GM12891 (cell line): Measurements from ENCODE around the gene TAF5L.
A peak's percentile ranks its signal among the peaks of the same experiment; 100 is the strongest.

ENCODE experiments used
- DNase-seq: peaks from one replicate; pipeline ENCODE4 v3.0.0; 2011; ENCODE audit warnings: low spot score; ENCODE audit not compliant: insufficient read length
- FAIRE-seq: peaks from 2 replicates; lab custom pipeline; 2011; peaks lifted over from hg19 to GRCh38; lab: Jason Lieb, UNC
- PAX5 ChIP-seq: IDR thresholded peaks from 2 replicates; pipeline ENCODE4 v1.6.1; 2011; ENCODE audit warnings: low read length, moderate library complexity, mild to moderate bottlenecking; ENCODE audit not compliant: insufficient read depth, severe bottlenecking
- POLR2A ChIP-seq: IDR thresholded peaks from 2 replicates; pipeline ENCODE4 v1.6.1; 2011; ENCODE audit warnings: low read depth, low read length, control low read depth
- POLR2AphosphoS5 ChIP-seq: IDR thresholded peaks from 2 replicates; pipeline ENCODE4 v1.6.1; 2011; ENCODE audit warnings: low read depth, low read length, control low read depth
- POU2F2 ChIP-seq: IDR thresholded peaks from 2 replicates; pipeline ENCODE4 v1.6.1; 2011; ENCODE audit warnings: low read depth, mild to moderate bottlenecking, control low read depth, low read length, moderate library complexity
- SPI1 ChIP-seq: IDR thresholded peaks from 2 replicates; pipeline ENCODE4 v1.6.1; 2011; ENCODE audit warnings: low read depth, low read length, control low read depth
- TAF1 ChIP-seq: IDR thresholded peaks from 2 replicates; pipeline ENCODE4 v1.6.1; 2011; ENCODE audit warnings: low read depth, low read length, control low read depth

Gene TAF5L

DNA sequence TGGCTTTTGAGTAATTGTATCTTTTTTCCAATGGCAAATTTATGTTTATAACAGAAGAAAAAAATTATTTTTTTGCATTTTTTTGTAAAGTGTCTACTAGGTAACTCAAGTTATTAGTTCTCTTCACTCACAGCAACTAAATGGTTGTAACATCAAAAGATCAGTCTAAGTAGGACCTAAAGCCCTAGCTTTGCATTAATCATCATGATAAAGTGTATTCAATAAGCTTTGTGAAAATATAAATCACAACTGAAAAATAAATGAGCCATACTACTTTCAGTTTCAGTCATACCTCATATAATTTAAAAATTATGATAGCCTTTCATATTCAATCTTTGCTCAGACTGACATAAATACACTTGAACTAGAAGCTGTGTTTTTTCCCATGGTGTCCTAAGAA, 6.9 kb downstream of the TAF5L start:
- TF ChIP-seq POU2F2 (no peak), TAF1 (no peak), POLR2AphosphoS5 (no peak), POLR2A (no peak), PAX5 (no peak), SPI1 (no peak)
- FAIRE-seq = no peak

DNA sequence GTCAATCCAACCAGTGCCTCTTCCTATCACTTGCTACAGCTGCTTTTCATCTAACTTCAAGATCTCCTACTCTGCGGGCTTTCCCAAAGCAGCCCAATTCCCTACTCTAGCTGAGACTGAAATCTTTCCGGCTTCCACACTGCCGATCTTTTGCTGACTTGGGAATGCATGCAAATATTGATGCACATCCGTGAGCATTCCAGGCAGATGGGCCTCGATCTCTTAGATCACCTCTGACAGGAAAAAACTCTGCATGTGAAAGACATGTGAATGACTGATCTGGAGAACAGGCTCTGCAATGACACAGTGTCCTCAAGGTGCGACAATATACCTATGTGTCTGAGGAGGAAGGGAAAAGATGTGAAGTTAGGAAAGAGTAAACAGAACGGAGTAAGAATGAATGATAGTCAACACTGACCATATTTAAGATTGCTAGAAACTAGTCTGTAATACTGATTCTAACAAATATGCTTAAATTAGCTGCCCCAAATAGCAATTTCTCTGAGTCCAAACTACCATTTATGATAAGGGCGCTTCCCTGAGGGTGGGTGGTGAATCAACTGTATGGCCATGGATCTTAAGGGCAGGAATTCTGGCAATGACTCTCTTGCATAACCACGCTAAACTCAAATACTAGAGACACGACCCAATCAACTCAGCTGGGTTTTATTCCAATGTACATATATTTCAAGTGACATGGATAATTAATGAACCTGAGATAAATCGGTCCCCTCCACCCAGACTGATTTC, 8.4 kb downstream of the TAF5L start:
- FAIRE-seq (no peak), DNase-seq (no peak)
- TF ChIP-seq POLR2AphosphoS5 = no peak
- no peak for TF ChIP-seq POU2F2
- TF ChIP-seq TAF1 = no peak
- no peak for TF ChIP-seq SPI1
- no peak for TF ChIP-seq PAX5
- TF ChIP-seq POLR2A = no peak

More for the DNA sequence above, 6.9 kb downstream of the TAF5L start:
- DNase-seq = no peak

DNA sequence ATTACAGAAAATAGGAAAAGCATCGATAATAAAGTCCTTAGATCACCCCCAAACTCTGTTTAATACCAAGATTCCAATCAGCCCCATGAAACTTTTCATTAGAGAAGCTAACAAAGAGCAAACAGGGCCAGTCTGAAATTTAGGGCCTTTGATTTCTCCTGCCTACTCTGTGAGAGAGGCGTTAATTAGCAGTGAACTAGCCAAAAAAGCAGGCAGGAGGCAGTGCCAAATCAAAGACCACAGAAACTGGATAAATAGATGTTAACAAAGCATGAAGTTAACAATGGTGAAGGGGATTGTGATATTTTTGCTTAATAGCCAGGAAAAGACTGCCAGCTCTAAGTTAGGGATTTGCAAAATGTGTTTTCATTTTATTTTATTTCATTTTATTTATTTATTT, 11.2 kb downstream of the TAF5L start:
- DNase-seq = no peak
- TF ChIP-seq POLR2A (no peak), TAF1 (no peak), SPI1 (no peak), POLR2AphosphoS5 (no peak), PAX5 (no peak), POU2F2 (no peak)
- FAIRE-seq = no peak

DNA sequence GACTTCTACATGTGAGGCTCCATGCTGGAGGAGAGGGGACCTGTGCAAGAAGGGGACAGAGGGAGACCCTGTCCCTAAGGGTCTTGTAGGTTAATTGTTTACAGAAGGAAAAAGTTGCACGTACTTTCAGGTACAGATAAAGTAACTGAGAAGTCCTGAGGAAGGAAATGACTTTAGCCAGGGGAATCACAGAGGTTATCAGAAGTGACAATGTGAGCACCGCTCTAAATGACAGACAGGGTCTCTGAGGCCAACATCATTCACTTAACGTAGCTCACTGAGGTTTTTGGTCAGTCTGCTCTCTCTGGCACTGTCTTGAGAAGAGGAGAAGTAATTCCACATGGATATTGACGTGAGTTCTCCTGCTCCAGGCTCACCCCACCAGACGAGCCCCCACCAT, 12.0 kb downstream of the TAF5L start:
- TF ChIP-seq TAF1 = no peak
- no peak for TF ChIP-seq POLR2AphosphoS5
- no peak for TF ChIP-seq PAX5
- TF ChIP-seq POLR2A = no peak
- TF ChIP-seq SPI1 = no peak
- no peak for TF ChIP-seq POU2F2
- DNase-seq (no peak), FAIRE-seq (no peak)

DNA sequence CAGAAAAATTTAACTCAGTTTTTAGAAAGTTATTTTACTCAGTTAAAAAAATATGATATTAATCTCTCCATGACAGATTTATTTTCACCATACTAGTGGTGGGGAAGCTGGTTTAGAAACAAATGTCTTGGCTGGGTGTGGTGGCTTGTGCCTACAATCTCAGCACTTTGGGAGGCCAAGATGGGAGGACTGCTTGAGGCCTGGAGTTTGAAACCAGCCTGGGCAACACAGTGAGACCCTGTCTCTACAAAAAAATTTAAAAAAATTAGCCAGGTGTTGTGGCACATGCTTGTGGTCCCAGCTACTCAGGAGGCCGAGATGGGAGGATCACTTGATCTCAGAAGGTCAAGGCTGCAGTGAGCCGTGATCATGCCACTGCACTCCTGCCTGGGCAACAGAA, 17.3 kb downstream of the TAF5L start:
- TF ChIP-seq POU2F2 (no peak), PAX5 (no peak), POLR2A (no peak), SPI1 (no peak), TAF1 (no peak), POLR2AphosphoS5 (no peak)
- DNase-seq (no peak), FAIRE-seq (no peak)

DNA sequence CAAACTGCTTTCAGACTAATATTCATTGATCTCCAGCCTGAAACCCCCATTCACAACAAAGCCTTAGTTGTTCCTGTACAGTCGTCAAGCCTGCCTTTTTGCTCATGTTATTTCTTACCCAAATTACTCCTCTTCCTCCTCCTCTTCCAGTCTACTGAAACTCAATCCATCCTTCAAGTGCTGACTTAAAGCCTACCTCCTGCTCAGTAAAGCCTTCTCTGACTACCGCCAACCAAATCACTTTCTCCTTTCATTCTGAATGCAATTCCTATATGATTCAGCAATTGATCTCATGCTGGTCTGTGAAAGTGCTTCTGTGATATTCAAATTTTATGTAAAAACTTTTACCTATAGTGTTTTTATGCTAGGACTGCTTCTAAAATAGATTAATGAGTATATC, 18.6 kb downstream of the TAF5L start:
- no peak for FAIRE-seq
- DNase-seq = no peak
- no peak for TF ChIP-seq POU2F2
- no peak for TF ChIP-seq POLR2AphosphoS5
- no peak for TF ChIP-seq SPI1
- no peak for TF ChIP-seq POLR2A
- no peak for TF ChIP-seq TAF1
- TF ChIP-seq PAX5 = no peak

DNA sequence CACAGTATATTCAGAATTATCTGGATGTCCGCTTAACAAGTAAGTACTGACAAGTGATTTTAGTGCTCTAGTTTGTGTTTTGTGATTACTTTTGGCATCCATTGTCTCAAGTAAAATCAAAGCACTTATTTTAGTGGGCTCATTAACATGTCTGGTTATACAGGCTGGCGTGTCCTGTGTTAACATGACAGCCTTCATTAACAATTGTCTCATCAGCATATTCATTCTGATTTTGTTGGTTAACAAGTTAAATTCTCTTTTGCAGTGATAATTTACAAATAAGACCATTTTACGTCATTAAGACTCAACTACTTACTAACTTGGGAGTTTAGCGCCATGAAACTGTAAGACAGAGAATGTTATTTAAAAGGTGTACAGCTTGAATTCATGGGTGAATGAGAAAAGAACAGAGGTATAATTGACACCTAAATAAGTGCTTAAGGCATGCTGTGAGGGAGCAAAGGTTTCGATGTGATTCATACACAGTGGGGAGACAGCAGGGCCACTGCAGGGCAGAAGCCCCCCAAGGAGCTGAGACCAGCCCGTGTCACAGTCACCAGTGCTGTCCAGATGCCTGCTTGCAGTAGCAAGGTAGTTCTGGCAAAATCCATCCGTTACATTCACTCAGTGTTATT, 22.4 kb downstream of the TAF5L start:
- FAIRE-seq (no peak), DNase-seq (no peak)
- TF ChIP-seq PAX5 (no peak), SPI1 (no peak), TAF1 (no peak), POLR2A (no peak)

DNA sequence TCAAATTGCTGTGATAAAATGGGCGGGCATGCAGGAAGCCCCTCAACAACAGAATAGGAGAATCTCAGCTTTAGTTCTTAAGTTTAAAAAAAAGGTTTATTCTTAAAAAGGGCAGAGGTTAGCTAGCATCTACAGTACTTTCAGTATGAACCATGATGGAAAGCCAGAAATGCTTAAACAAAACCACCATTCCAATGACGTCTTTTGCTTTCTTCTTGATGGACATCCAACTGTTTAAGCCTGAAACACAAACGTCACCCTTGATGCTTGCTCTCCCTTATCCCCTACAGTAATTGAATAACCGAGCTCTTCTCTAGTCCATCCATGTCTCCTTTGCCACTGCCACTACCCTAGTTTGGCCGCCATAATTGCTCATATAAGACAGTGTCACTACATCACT, 25.7 kb downstream of the TAF5L start:
- TF ChIP-seq PAX5 (no peak), POU2F2 (no peak), SPI1 (no peak)
- DNase-seq (no peak), FAIRE-seq (no peak)

DNA sequence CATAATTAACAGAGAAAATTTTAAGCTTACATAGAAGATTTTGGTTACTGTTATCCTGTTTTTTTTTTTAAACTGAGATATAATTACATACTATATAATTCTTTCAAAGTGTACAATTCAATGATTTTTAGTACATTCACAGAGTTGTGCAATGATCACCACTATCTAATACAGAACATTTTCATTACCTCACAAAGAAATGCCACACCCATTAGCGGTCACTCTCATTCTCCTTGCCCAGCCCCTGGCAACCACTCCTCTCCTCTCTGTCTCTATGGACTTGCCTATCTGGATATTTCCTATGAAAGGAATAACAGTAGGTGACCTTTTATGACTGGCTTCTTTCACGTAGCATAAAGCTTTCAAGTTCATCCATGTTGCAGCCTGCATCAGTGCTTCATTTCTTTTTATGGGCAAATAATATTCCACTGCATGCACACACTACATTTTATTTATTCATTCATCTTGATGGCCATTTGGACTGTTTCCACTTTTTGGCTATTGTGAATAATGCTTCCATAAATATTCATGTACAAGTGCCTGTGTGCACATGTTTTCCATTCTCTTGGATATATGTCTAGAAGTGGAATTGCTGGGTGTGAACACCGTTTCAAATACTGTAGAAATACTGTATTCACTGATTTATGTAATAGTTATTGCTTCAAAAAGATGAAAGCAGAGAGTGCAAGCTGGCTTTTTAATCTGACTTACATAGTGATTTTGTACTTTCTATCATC, 26.5 kb downstream of the TAF5L start:
- FAIRE-seq (peak; percentile 40), DNase-seq (no peak)
- TF ChIP-seq POLR2AphosphoS5 (no peak), POLR2A (no peak), TAF1 (no peak), SPI1 (no peak)

DNA sequence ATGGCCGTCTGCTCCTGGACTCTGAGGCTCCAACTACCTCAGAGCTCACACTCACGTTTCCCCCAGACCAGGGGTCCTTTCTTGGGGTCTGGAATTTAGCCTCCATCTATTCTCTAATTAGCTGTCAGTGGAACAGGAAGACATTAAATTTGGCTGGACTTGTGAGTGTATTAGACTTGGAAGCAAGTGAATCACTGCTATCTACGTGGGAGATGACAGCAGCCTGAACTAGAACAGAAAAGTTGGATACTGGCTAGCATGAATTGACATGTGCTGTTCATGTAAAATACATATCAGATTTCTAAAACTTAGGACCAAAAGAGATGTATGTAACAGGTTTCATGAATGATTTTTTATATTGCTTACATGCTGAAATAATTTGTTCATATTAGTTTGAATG, 28.0 kb downstream of the TAF5L start:
- no peak for DNase-seq
- FAIRE-seq = no peak
- no peak for TF ChIP-seq SPI1
- no peak for TF ChIP-seq POLR2AphosphoS5
- TF ChIP-seq TAF1 = no peak
- no peak for TF ChIP-seq POU2F2
- TF ChIP-seq POLR2A = no peak
- no peak for TF ChIP-seq PAX5
